NOMO-1 treated with DMSO at 0.1 percent for 48 hours (cell line): Measurements from ENCODE around the gene GNG7.
A peak's percentile ranks its signal among the peaks of the same experiment; 100 is the strongest.
"Not testable (repeated sequence)": the region's sequence is repeated elsewhere in the genome, so short reads cannot be mapped to it uniquely, and the experiment has no call there.

ENCODE experiments used
- DNase-seq: peaks from one replicate; lab custom pipeline; 2025; ENCODE audit not compliant: unreplicated experiment; lab: John Stamatoyannopoulos, UW

GNG7 gene

GRCh38 chr19:2476451-2477140 is 225.9 kb downstream of the GNG7 start:
- peak; percentile 38 for DNase-seq

GRCh38 chr19:2475702-2476450 is 226.6 kb downstream of the GNG7 start, which contains the start of gene GADD45B:
TSS of gene GADD45B (plus strand) at chr19:2476127. CDS start at chr19:2476359, 232 bp downstream.
- peak; percentile 96 for DNase-seq

- peak; percentile 46 for DNase-seq
Measured at GRCh38 chr19:2475018-2475701, 227.3 kb downstream of the GNG7 start.

- peak; percentile 83 for DNase-seq
Measured at GRCh38 chr19:2474232-2475017, 228.1 kb downstream of the GNG7 start.

GRCh38 chr19:2469915-2470200 is 232.6 kb downstream of the GNG7 start:
- DNase-seq, result not testable (repeated sequence)

- DNase-seq, result no peak
Measured at GRCh38 chr19:2469102-2469914, 233.2 kb downstream of the GNG7 start.

- no peak for DNase-seq
Measured at GRCh38 chr19:2468596-2468995, 233.9 kb downstream of the GNG7 start.

GRCh38 chr19:2464389-2464788 is 238.1 kb downstream of the GNG7 start:
- DNase-seq, result no peak

GRCh38 chr19:2463694-2464093 is 238.8 kb downstream of the GNG7 start:
- DNase-seq, result not testable (repeated sequence)

- DNase-seq, result no peak
Measured at GRCh38 chr19:2462635-2463421, 239.7 kb downstream of the GNG7 start.

- no peak for DNase-seq
Measured at GRCh38 chr19:2461751-2462634, 240.5 kb downstream of the GNG7 start.
